ENCODE measurements around the gene HTT. TPM values are rescaled to one million over a fixed set of nuclear protein-coding genes. Genes with fewer than 3 reads are reported as not detected.

The HTT gene
- polyA plus RNA-seq, 1 donor from 2014 or later: 11.5 TPM

GRCh38 chr4:3200423-3201090, 126.1 kb downstream of the HTT start:
- Histone ChIP-seq H3K4me2 (ENCODE audit: low read length) (no peak overlapping the region), H3K4me3 (ENCODE audit: low read length) (no peak overlapping the region), H3K36me3 (ENCODE audit: insufficient read depth, low read length) (no peaks in the 10 kb centered on the region), H3K9me2 (ENCODE audit: insufficient read depth, low read length) (no peaks in the 10 kb centered on the region), H3K9me3 (ENCODE audit: low read length) (no peaks in the 10 kb centered on the region), H2AFZ (ENCODE audit: low read depth, low read length) (no peak overlapping the region), H4K20me1 (ENCODE audit: insufficient read depth) (no peaks in the 10 kb centered on the region), H3K9ac (ENCODE audit: low read length) (no peak overlapping the region), H3F3A (ENCODE audit: insufficient read depth, low read length, poor library complexity, severe bottlenecking) (no peaks in the 10 kb centered on the region), H3K27me3 (ENCODE audit: insufficient read depth, low read depth, low read length) (no peaks in the 10 kb centered on the region), H3K27ac (ENCODE audit: low read length) (peak overlapping the region; percentile 38), H3K79me2 (replicated peaks; ENCODE audit: insufficient read depth, low read length) (no peaks in the 10 kb centered on the region)
- TF ChIP-seq, protein P1, sequence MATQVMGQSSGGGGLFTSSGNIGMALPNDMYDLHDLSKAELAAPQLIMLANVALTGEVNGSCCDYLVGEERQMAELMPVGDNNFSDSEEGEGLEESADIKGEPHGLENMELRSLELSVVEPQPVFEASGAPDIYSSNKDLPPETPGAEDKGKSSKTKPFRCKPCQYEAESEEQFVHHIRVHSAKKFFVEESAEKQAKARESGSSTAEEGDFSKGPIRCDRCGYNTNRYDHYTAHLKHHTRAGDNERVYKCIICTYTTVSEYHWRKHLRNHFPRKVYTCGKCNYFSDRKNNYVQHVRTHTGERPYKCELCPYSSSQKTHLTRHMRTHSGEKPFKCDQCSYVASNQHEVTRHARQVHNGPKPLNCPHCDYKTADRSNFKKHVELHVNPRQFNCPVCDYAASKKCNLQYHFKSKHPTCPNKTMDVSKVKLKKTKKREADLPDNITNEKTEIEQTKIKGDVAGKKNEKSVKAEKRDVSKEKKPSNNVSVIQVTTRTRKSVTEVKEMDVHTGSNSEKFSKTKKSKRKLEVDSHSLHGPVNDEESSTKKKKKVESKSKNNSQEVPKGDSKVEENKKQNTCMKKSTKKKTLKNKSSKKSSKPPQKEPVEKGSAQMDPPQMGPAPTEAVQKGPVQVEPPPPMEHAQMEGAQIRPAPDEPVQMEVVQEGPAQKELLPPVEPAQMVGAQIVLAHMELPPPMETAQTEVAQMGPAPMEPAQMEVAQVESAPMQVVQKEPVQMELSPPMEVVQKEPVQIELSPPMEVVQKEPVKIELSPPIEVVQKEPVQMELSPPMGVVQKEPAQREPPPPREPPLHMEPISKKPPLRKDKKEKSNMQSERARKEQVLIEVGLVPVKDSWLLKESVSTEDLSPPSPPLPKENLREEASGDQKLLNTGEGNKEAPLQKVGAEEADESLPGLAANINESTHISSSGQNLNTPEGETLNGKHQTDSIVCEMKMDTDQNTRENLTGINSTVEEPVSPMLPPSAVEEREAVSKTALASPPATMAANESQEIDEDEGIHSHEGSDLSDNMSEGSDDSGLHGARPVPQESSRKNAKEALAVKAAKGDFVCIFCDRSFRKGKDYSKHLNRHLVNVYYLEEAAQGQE (IDR thresholded peaks at IDR 0.05; ENCODE audit: borderline replicate concordance): no peak
- TF ChIP-seq EZH2 (IDR thresholded peaks at IDR 0.05; ENCODE audit: borderline replicate concordance, insufficient read depth, low read length, poor library complexity, severe bottlenecking) (no peak), POLR2AphosphoS5 (IDR thresholded peaks at IDR 0.05) (no peak), TAF1 (IDR thresholded peaks at IDR 0.05; ENCODE audit: low read depth) (no peak), MXI1 (conservative IDR thresholded peaks at IDR 0.05; ENCODE audit: poor library complexity, severe bottlenecking) (no peak), EP300 (conservative IDR thresholded peaks at IDR 0.05; ENCODE audit: poor library complexity, severe bottlenecking) (no peak), RAD21 (conservative IDR thresholded peaks at IDR 0.05) (no peak), SMC3 (conservative IDR thresholded peaks at IDR 0.05; ENCODE audit: poor library complexity) (no peak)

DNA sequence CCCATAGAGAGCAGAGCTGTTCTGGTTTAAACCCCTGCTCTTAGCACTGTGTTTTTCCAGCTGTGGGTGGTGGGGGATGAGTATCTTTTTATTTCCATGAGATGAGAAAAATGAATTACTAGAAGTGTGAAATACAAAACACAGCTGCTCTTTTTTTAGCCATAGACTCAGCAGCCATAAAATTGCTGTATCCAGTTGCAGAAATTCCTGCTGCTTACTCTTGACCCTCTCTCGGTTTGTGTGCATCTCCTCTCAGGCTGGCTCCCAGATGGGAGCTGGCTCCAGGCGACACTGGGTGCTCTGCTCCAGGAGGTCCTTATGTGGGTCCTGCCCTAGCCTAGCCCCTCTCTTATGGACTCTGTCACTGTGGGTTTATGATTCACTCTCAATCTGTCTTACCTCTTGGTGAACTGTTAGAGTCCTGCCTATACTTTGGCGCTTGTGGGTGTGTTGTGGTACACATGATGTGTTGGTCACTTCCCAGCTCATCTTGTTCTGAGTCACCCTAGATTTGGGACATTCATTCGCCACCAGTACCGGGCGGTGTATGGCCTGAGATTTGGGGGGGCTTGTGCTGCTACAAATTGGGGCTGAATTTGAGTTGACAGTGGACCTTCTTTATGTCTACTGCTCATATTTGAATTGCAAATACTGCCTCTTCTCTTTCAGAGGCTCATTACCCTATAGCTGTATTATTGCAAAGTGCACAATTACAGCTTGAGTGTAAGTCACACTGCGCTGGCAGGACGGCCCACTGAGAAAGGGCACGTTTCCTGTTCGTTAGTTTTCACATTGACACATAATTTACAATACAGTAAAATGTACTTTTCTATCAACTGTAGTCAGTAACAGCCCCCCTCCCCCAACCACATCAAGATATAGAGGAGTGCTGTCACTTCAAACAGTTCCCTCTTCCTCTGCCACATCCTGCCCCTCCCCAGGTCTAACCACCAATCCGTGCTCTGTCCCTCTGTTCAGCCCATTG, 127.5 kb downstream of the HTT start:
- Histone ChIP-seq H3K27ac (ENCODE audit: low read length) (peak overlapping the region; percentile 43), H4K20me1 (ENCODE audit: insufficient read depth) (no peaks in the 10 kb centered on the region), H3K27me3 (ENCODE audit: insufficient read depth, low read depth, low read length) (no peaks in the 10 kb centered on the region), H3K36me3 (ENCODE audit: insufficient read depth, low read length) (no peaks in the 10 kb centered on the region), H3K9me2 (ENCODE audit: insufficient read depth, low read length) (no peaks in the 10 kb centered on the region), H3K9ac (ENCODE audit: low read length) (no peak overlapping the region), H3K4me2 (ENCODE audit: low read length) (no peak overlapping the region), H3K79me2 (replicated peaks; ENCODE audit: insufficient read depth, low read length) (no peaks in the 10 kb centered on the region), H3K4me3 (ENCODE audit: low read length) (no peak overlapping the region), H3F3A (ENCODE audit: insufficient read depth, low read length, poor library complexity, severe bottlenecking) (no peaks in the 10 kb centered on the region), H2AFZ (ENCODE audit: low read depth, low read length) (no peak overlapping the region), H3K9me3 (ENCODE audit: low read length) (no peaks in the 10 kb centered on the region)
- TF ChIP-seq TAF1 (IDR thresholded peaks at IDR 0.05; ENCODE audit: low read depth) (no peak), POLR2AphosphoS5 (IDR thresholded peaks at IDR 0.05) (no peak), MXI1 (conservative IDR thresholded peaks at IDR 0.05; ENCODE audit: poor library complexity, severe bottlenecking) (no peak), EZH2 (IDR thresholded peaks at IDR 0.05; ENCODE audit: borderline replicate concordance, insufficient read depth, low read length, poor library complexity, severe bottlenecking) (no peak), RAD21 (conservative IDR thresholded peaks at IDR 0.05) (no peak), SMC3 (conservative IDR thresholded peaks at IDR 0.05; ENCODE audit: poor library complexity) (no peak), EP300 (conservative IDR thresholded peaks at IDR 0.05; ENCODE audit: poor library complexity, severe bottlenecking) (no peak)
- TF ChIP-seq, protein P2, sequence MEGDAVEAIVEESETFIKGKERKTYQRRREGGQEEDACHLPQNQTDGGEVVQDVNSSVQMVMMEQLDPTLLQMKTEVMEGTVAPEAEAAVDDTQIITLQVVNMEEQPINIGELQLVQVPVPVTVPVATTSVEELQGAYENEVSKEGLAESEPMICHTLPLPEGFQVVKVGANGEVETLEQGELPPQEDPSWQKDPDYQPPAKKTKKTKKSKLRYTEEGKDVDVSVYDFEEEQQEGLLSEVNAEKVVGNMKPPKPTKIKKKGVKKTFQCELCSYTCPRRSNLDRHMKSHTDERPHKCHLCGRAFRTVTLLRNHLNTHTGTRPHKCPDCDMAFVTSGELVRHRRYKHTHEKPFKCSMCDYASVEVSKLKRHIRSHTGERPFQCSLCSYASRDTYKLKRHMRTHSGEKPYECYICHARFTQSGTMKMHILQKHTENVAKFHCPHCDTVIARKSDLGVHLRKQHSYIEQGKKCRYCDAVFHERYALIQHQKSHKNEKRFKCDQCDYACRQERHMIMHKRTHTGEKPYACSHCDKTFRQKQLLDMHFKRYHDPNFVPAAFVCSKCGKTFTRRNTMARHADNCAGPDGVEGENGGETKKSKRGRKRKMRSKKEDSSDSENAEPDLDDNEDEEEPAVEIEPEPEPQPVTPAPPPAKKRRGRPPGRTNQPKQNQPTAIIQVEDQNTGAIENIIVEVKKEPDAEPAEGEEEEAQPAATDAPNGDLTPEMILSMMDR (IDR thresholded peaks at IDR 0.05; ENCODE audit: poor library complexity, severe bottlenecking): no peak
- TF ChIP-seq, protein P1 (IDR thresholded peaks at IDR 0.05; ENCODE audit: borderline replicate concordance): no peak
